ENCODE data around the gene SOX21. TPM values are rescaled to one million over a fixed set of nuclear protein-coding genes. Genes with fewer than 3 reads are reported as not detected.
"Not testable (repeated sequence)": the region's sequence is repeated elsewhere in the genome, so short reads cannot be mapped to it uniquely, and the experiment has no call there.

The SOX21 gene
- 44.4 TPM for polyA plus RNA-seq (2013, experiment 1 of 4)
- 71.5 TPM for polyA plus RNA-seq (2013, experiment 2 of 4)
- 71.1 TPM for polyA plus RNA-seq (2013, experiment 3 of 4)
- 74.5 TPM for polyA plus RNA-seq (2013, experiment 4 of 4)

- Histone ChIP-seq H3K4me1 (ENCODE audit: control insufficient read depth, insufficient read depth, low read length) (peaks cover 25% of the 10 kb centered on the region), H3K4me3 (ENCODE audit: insufficient read depth, low read depth, low read length) (peak within 1 kb of the TSS; percentile 81), H3K36me3 (ENCODE audit: control insufficient read depth, insufficient read depth, low read length) (peaks cover 4% of the 10 kb centered on the region), H3K9me3 (ENCODE audit: control insufficient read depth, low read length) (no peaks in the 10 kb centered on the region), H3K27ac (ENCODE audit: insufficient read depth, low read depth, low read length, poor library complexity, severe bottlenecking) (no peak within 1 kb of the TSS), H3K27me3 (ENCODE audit: control insufficient read depth, insufficient read depth, low read length, poor library complexity, severe bottlenecking) (peaks cover 41% of the 10 kb centered on the region)
- 0 to 1% methylated on average over 38 of the region's 38 CpGs for WGBS, 2 experiments
Observed at GRCh38 chr13:94712287-94712811, at the start of gene SOX21. TSS of gene SOX21 (minus strand) at chr13:94712545. CDS start at chr13:94712049, 496 bp downstream.

- Histone ChIP-seq H3K27me3 (ENCODE audit: control insufficient read depth, insufficient read depth, low read length, poor library complexity, severe bottlenecking) (no peaks in the 10 kb centered on the region), H3K36me3 (ENCODE audit: control insufficient read depth, insufficient read depth, low read length) (no peaks in the 10 kb centered on the region), H3K9me3 (ENCODE audit: control insufficient read depth, low read length) (no peaks in the 10 kb centered on the region), H3K4me3 (ENCODE audit: insufficient read depth, low read depth, low read length) (no peak overlapping the region), H3K27ac (ENCODE audit: insufficient read depth, low read depth, low read length, poor library complexity, severe bottlenecking) (no peak overlapping the region), H3K4me1 (ENCODE audit: control insufficient read depth, insufficient read depth, low read length) (no peaks in the 10 kb centered on the region)
- 17% methylated on average over 1 of the region's 2 CpGs; no CpG with 5 or more reads in 1 of the 2 experiments for WGBS, 2 experiments
Observed at GRCh38 chr13:94761407-94761806, 49.1 kb upstream of the SOX21 start.

GRCh38 chr13:94759120-94759728 lies 46.9 kb upstream of the SOX21 start:
- no peaks in the 10 kb centered on the region for H3K9me3 ChIP-seq (ENCODE audit: control insufficient read depth, low read length)
- 96% methylated on average over 22 of the region's 22 CpGs for WGBS, 2 experiments

GRCh38 chr13:94758436-94758960 lies 46.2 kb upstream of the SOX21 start:
- Histone ChIP-seq H3K9me3 (ENCODE audit: control insufficient read depth, low read length) (no peaks in the 10 kb centered on the region), H3K27ac (ENCODE audit: insufficient read depth, low read depth, low read length, poor library complexity, severe bottlenecking) (no peak overlapping the region)
- 93 to 97% methylated on average over 5 of the region's 5 CpGs for WGBS, 2 experiments

More at GRCh38 chr13:94759120-94759728, 46.9 kb upstream of the SOX21 start:
- H3K27me3 ChIP-seq (ENCODE audit: control insufficient read depth, insufficient read depth, low read length, poor library complexity, severe bottlenecking), result no peaks in the 10 kb centered on the region
- H3K36me3 ChIP-seq (ENCODE audit: control insufficient read depth, insufficient read depth, low read length), result no peaks in the 10 kb centered on the region
- H3K27ac ChIP-seq (ENCODE audit: insufficient read depth, low read depth, low read length, poor library complexity, severe bottlenecking), result no peak overlapping the region
- no peaks in the 10 kb centered on the region for H3K4me1 ChIP-seq (ENCODE audit: control insufficient read depth, insufficient read depth, low read length)
- no peak overlapping the region for H3K4me3 ChIP-seq (ENCODE audit: insufficient read depth, low read depth, low read length)

GRCh38 chr13:94753327-94753726 lies 41.0 kb upstream of the SOX21 start:
- no peaks in the 10 kb centered on the region for H3K4me1 ChIP-seq (ENCODE audit: control insufficient read depth, insufficient read depth, low read length)
- no peaks in the 10 kb centered on the region for H3K9me3 ChIP-seq (ENCODE audit: control insufficient read depth, low read length)
- no peaks in the 10 kb centered on the region for H3K27me3 ChIP-seq (ENCODE audit: control insufficient read depth, insufficient read depth, low read length, poor library complexity, severe bottlenecking)
- no peak overlapping the region for H3K27ac ChIP-seq (ENCODE audit: insufficient read depth, low read depth, low read length, poor library complexity, severe bottlenecking)
- no peaks in the 10 kb centered on the region for H3K36me3 ChIP-seq (ENCODE audit: control insufficient read depth, insufficient read depth, low read length)
- no peak overlapping the region for H3K4me3 ChIP-seq (ENCODE audit: insufficient read depth, low read depth, low read length)
- 89 to 100% methylated on average over 1 of the region's 1 CpG for WGBS, 2 experiments

More at GRCh38 chr13:94758436-94758960, 46.2 kb upstream of the SOX21 start:
- Histone ChIP-seq H3K36me3 (ENCODE audit: control insufficient read depth, insufficient read depth, low read length) (no peaks in the 10 kb centered on the region), H3K4me3 (ENCODE audit: insufficient read depth, low read depth, low read length) (no peak overlapping the region), H3K27me3 (ENCODE audit: control insufficient read depth, insufficient read depth, low read length, poor library complexity, severe bottlenecking) (no peaks in the 10 kb centered on the region), H3K4me1 (ENCODE audit: control insufficient read depth, insufficient read depth, low read length) (no peaks in the 10 kb centered on the region)

DNA sequence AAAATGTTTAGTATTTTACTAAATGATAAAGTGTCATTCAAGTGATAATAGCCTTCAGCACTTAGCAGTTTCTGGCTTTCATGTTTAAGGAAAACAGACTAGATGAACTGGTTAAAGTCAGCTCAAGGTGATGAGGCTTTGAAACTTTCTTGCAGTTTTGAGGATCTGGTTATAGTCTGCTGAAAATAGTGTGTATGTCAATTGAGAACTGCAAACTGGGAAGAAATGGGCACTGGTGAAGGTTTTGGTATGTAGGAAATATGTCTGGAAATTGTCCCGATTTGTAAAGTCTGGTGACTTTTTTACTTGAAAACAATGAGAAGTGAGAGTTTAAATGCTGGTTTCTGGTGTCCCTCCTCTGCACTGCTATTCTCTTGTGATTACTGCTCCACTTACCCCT lies 36.8 kb upstream of the SOX21 start:
- no peaks in the 10 kb centered on the region for H3K27me3 ChIP-seq (ENCODE audit: control insufficient read depth, insufficient read depth, low read length, poor library complexity, severe bottlenecking)
- H3K36me3 ChIP-seq (ENCODE audit: control insufficient read depth, insufficient read depth, low read length), result no peaks in the 10 kb centered on the region
- no peaks in the 10 kb centered on the region for H3K4me1 ChIP-seq (ENCODE audit: control insufficient read depth, insufficient read depth, low read length)
- no peak overlapping the region for H3K27ac ChIP-seq (ENCODE audit: insufficient read depth, low read depth, low read length, poor library complexity, severe bottlenecking)
- H3K9me3 ChIP-seq (ENCODE audit: control insufficient read depth, low read length), result no peaks in the 10 kb centered on the region
- no peak overlapping the region for H3K4me3 ChIP-seq (ENCODE audit: insufficient read depth, low read depth, low read length)
- 87 to 100% methylated on average over 1 of the region's 1 CpG for WGBS, 2 experiments

GRCh38 chr13:94739235-94739634 lies 26.9 kb upstream of the SOX21 start:
- WGBS, 2 experiments, result 96 to 99% methylated on average over 2 to 4 of the region's 4 CpGs
- Histone ChIP-seq H3K4me1 (ENCODE audit: control insufficient read depth, insufficient read depth, low read length) (no peaks in the 10 kb centered on the region), H3K27me3 (ENCODE audit: control insufficient read depth, insufficient read depth, low read length, poor library complexity, severe bottlenecking) (no peaks in the 10 kb centered on the region), H3K27ac (ENCODE audit: insufficient read depth, low read depth, low read length, poor library complexity, severe bottlenecking) (no peak overlapping the region), H3K36me3 (ENCODE audit: control insufficient read depth, insufficient read depth, low read length) (no peaks in the 10 kb centered on the region), H3K9me3 (ENCODE audit: control insufficient read depth, low read length) (no peaks in the 10 kb centered on the region), H3K4me3 (ENCODE audit: insufficient read depth, low read depth, low read length) (no peak overlapping the region)

DNA sequence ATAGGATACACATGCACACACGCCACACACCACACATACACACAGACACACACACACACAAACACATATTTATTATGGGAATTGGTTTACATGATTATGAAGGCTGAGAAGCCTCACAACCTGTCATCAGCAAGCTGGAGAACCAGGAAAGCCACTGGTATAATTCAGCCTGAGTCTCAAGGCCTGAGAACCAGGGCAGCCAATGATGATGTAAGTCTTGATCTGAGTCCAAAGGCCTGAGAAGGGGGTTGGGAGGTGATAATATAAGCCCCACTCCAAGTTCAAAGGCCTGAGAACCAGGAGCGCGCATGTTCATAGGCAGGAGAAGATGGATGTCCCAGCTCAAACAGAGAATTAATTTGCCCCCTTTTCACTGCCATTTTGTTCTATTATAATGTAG lies 18.7 kb upstream of the SOX21 start:
- Histone ChIP-seq H3K9me3 (ENCODE audit: control insufficient read depth, low read length) (no peaks in the 10 kb centered on the region), H3K4me1 (ENCODE audit: control insufficient read depth, insufficient read depth, low read length) (no peaks in the 10 kb centered on the region), H3K27me3 (ENCODE audit: control insufficient read depth, insufficient read depth, low read length, poor library complexity, severe bottlenecking) (no peaks in the 10 kb centered on the region), H3K36me3 (ENCODE audit: control insufficient read depth, insufficient read depth, low read length) (no peaks in the 10 kb centered on the region), H3K4me3 (ENCODE audit: insufficient read depth, low read depth, low read length) (no peak overlapping the region), H3K27ac (ENCODE audit: insufficient read depth, low read depth, low read length, poor library complexity, severe bottlenecking) (no peak overlapping the region)
- WGBS, 2 experiments, result 86 to 100% methylated on average over 2 of the region's 3 CpGs

GRCh38 chr13:94729941-94730340 lies 17.6 kb upstream of the SOX21 start:
- WGBS, 2 experiments, result no CpG with 5 or more reads among the region's 1 CpG
- not testable (repeated sequence) for H3K27ac ChIP-seq (ENCODE audit: insufficient read depth, low read depth, low read length, poor library complexity, severe bottlenecking); H3K27me3 ChIP-seq (ENCODE audit: control insufficient read depth, insufficient read depth, low read length, poor library complexity, severe bottlenecking); H3K36me3 ChIP-seq (ENCODE audit: control insufficient read depth, insufficient read depth, low read length); H3K9me3 ChIP-seq (ENCODE audit: control insufficient read depth, low read length); H3K4me3 ChIP-seq (ENCODE audit: insufficient read depth, low read depth, low read length); H3K4me1 ChIP-seq (ENCODE audit: control insufficient read depth, insufficient read depth, low read length)

DNA sequence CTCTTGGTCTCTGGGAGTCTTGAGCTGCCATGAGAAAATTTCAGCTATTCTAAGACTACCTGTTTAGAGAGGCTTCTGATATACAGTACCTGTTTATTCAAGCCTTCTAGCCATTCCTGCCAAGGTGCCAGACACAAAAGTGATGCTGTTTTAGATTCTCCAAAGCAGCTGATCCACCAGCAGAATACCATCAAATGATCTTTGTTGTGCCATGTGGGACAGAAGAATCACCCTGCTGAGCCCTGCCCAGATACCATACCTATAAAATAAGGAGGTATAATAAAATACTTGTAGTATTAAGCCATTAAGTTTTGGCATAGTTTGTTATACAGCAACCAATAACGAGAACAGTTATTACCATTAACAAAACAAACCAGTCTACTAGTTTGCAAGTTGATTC lies 14.1 kb upstream of the SOX21 start:
- no peaks in the 10 kb centered on the region for H3K4me1 ChIP-seq (ENCODE audit: control insufficient read depth, insufficient read depth, low read length)
- H3K27ac ChIP-seq (ENCODE audit: insufficient read depth, low read depth, low read length, poor library complexity, severe bottlenecking), result no peak overlapping the region
- H3K9me3 ChIP-seq (ENCODE audit: control insufficient read depth, low read length), result no peaks in the 10 kb centered on the region
- 80 to 100% methylated on average over 1 of the region's 1 CpG for WGBS, 2 experiments
- H3K27me3 ChIP-seq (ENCODE audit: control insufficient read depth, insufficient read depth, low read length, poor library complexity, severe bottlenecking), result no peaks in the 10 kb centered on the region
- no peak overlapping the region for H3K4me3 ChIP-seq (ENCODE audit: insufficient read depth, low read depth, low read length)
- no peaks in the 10 kb centered on the region for H3K36me3 ChIP-seq (ENCODE audit: control insufficient read depth, insufficient read depth, low read length)
